PC-9 (cell line): Measurements from ENCODE around the gene SLCO4A1. TPM values are rescaled to one million over a fixed set of nuclear protein-coding genes. Genes with fewer than 3 reads are reported as not detected.

Experiments
- BruUV-seq: library from RNA; stranded (reverse); fragments of 400-500 nt; replicated peaks from 2 replicates; lab custom pipeline; 2021; lab: Mats Ljungman, UMichigan
- CTCF ChIA-PET: fragments of 300-600 bp; sonication (Branson Sonifier 250); formaldehyde crosslinking; loops from one replicate; lab custom pipeline; 2022; ENCODE audit warnings: antibody characterized with exemption; lab: Charles Lee
- POLR2A ChIA-PET: fragments of 300-600 bp; sonication (Branson Sonifier 250); formaldehyde crosslinking; loops from one replicate; lab custom pipeline; 2022; ENCODE audit warnings: antibody characterized with exemption; ENCODE audit not compliant: unreplicated experiment; lab: Charles Lee
- DNase-seq, 2 experiments: peaks; one replicate each; pipeline versions ENCODE4 v3.0.0 to v3.0.0-alpha.2; 2015 to 2022; ENCODE audit warnings: mixed read lengths in 1 of 2
- H2AFZ ChIP-seq: fragments of 200-600 bp; sonication (generic); 2 replicates; pipeline ENCODE4 v1.8.1; 2017; ENCODE audit warnings: antibody characterized with exemption
- H3F3A ChIP-seq: fragments of 200-600 bp; sonication (generic); 2 replicates; pipeline ENCODE4 v1.8.1; 2017; ENCODE audit warnings: antibody characterized with exemption, mild to moderate bottlenecking, low read depth; ENCODE audit not compliant: insufficient read depth
- H3K27ac ChIP-seq: fragments of 200-600 bp; sonication (generic); 2 replicates; pipeline ENCODE4 v1.6.1; 2016; ENCODE audit warnings: mixed run types
- H3K27me3 ChIP-seq: fragments of 200-600 bp; sonication (generic); 2 replicates; pipeline ENCODE4 v1.6.1; 2016; ENCODE audit warnings: low read depth, mixed run types; ENCODE audit not compliant: insufficient read depth
- H3K36me3 ChIP-seq: fragments of 200-600 bp; sonication (generic); 2 replicates; pipeline ENCODE4 v1.6.1; 2016; ENCODE audit warnings: low read depth, mixed run types
- H3K4me1 ChIP-seq: fragments of 200-600 bp; sonication (generic); replicated peaks from 2 replicates; pipeline ENCODE4 v1.6.1; 2016; ENCODE audit warnings: mixed run types; ENCODE audit not compliant: insufficient read depth
- H3K4me2 ChIP-seq: fragments of 200-600 bp; sonication (generic); 2 replicates; pipeline ENCODE4 v1.6.1; 2017; ENCODE audit warnings: mixed run types
- H3K4me3 ChIP-seq: fragments of 200-600 bp; sonication (generic); 2 replicates; pipeline ENCODE4 v1.6.1; 2016; ENCODE audit warnings: mixed run types
- H3K79me2 ChIP-seq: fragments of 200-600 bp; sonication (generic); 2 replicates; pipeline ENCODE4 v1.6.1; 2017; ENCODE audit warnings: low read depth, mixed run types
- H3K9me2 ChIP-seq: fragments of 200-600 bp; sonication (generic); 2 replicates; pipeline ENCODE4 v1.8.1; 2017; ENCODE audit warnings: mild to moderate bottlenecking; ENCODE audit not compliant: insufficient read depth
- H3K9me3 ChIP-seq: fragments of 200-600 bp; sonication (generic); 2 replicates; pipeline ENCODE4 v1.8.1; 2016; ENCODE audit warnings: low read depth; ENCODE audit not compliant: insufficient read depth
- H4K20me1 ChIP-seq: fragments of 200-600 bp; sonication (generic); 2 replicates; pipeline ENCODE4 v1.8.1; 2017; ENCODE audit not compliant: insufficient read depth
- EZH2 ChIP-seq: fragments of 200-600 bp; sonication (generic); IDR thresholded peaks from 2 replicates; pipeline ENCODE4 v1.8.0; 2017; ENCODE audit warnings: antibody characterized with exemption, low read depth
- intact Hi-C: fragments of 100-400 bp; cut with micrococcal nuclease; formaldehyde crosslinking; loops from one replicate; pipeline ENCODE4 v1.10.0; 2022; ENCODE audit not compliant: unreplicated experiment
- total RNA-seq: library from RNA; stranded (reverse); gene quantifications from 2 replicates; pipeline ENCODE4 v1.2.3, GENCODE V29; 2021
- TF ChIP-seq, protein P1 (sequence below): fragments of 200-600 bp; sonication (generic); conservative IDR thresholded peaks from 2 replicates; pipeline ENCODE4 v1.6.1; 2017; ENCODE audit warnings: mixed run types, antibody characterized with exemption, mild to moderate bottlenecking, moderate library complexity

SLCO4A1 gene
- total RNA-seq, 1 experiment from 2014 or later: 19.3 TPM

GRCh38 chr20:62702013-62702300 is 59.7 kb downstream of the SLCO4A1 start:
- Histone ChIP-seq H3K9me3 (no peaks in the 10 kb centered on the region), H3K9me2 (no peaks in the 10 kb centered on the region), H3K4me2 (no peak overlapping the region), H3K4me3 (no peak overlapping the region), H3K27me3 (0 out of 2 replicates have a peak, but pooled peaks cover 7% of the 10 kb centered on the region), H3K4me1 (peaks cover 40% of the 10 kb centered on the region), H3K79me2 (no peaks in the 10 kb centered on the region), H3K36me3 (no peaks in the 10 kb centered on the region), H3K27ac (no peak overlapping the region), H3F3A (peaks cover 31% of the 10 kb centered on the region), H4K20me1 (no peaks in the 10 kb centered on the region), H2AFZ (no peak overlapping the region)
- no TSS peak for BruUV-seq
- TF ChIP-seq, protein P1, sequence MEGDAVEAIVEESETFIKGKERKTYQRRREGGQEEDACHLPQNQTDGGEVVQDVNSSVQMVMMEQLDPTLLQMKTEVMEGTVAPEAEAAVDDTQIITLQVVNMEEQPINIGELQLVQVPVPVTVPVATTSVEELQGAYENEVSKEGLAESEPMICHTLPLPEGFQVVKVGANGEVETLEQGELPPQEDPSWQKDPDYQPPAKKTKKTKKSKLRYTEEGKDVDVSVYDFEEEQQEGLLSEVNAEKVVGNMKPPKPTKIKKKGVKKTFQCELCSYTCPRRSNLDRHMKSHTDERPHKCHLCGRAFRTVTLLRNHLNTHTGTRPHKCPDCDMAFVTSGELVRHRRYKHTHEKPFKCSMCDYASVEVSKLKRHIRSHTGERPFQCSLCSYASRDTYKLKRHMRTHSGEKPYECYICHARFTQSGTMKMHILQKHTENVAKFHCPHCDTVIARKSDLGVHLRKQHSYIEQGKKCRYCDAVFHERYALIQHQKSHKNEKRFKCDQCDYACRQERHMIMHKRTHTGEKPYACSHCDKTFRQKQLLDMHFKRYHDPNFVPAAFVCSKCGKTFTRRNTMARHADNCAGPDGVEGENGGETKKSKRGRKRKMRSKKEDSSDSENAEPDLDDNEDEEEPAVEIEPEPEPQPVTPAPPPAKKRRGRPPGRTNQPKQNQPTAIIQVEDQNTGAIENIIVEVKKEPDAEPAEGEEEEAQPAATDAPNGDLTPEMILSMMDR: no peak
- TF ChIP-seq EZH2: no peak
- ChIA-PET CTCF (no interaction called here), POLR2A (no interaction called here)
- no peak for DNase-seq
- intact Hi-C loops: loop anchor here (5.0 kb wide), 1 partner anchor 40 kb away; no protein-coding TSS in a partner anchor

DNA sequence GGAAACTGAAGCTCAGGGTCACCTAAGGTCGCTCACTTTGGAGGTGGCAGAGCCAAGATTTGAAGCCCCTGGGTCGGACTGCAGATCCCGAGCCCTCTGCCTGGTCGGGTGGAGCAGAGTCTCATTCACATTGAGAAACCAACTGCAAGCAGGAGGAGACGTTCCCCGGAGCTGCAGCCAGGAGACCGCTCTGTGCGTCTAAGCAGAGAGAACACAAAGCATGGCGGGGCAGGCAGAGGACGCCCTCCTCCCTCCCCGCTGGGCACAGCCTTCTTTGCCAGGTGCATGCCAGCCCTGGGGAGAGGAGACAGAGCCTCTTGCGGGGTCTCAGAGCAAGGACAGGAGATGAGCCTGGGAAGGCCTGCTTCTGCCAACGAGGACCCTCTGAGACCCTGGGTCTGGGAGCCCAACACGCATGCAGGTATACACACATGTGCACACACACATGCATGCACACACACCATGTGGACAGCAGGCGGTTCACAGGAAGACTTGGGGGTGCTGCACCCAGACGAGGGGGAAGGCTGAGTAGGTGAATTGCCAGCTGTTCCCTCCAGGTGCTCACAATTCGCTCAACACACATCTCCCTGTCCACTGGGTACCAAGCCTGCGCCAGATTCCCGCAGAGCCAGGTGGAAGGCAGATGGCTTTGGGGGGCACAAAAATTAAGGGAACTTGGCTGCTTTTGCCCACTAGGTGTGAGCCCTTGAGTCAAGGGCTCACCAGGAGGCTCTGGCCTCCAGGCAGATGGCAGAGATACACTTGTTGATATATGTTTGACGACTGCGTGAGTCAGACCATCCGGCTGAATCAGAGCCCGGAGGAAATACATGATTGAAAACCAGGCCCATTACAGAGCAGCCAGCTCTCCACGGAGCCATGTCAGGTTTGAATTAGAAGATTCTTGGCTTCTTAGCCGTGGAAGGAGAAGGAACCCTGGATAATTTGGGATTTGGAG is 60.9 kb downstream of the SLCO4A1 start:
- CTCF ChIA-PET: interaction anchor here (0.7 to 2.3 kb wide), 4 partner anchors 37 to 93 kb away, joined by 3 to 9 read pairs (median 6); partner anchors contain the start of gene MRGBP
- H3K79me2 ChIP-seq: no peaks in the 10 kb centered on the region
- H4K20me1 ChIP-seq: no peaks in the 10 kb centered on the region
- peaks cover 40% of the 10 kb centered on the region for H3K4me1 ChIP-seq
- H3K4me3 ChIP-seq: no peak overlapping the region
- peak overlapping the region; percentile 64 for H3K4me2 ChIP-seq
- POLR2A ChIA-PET: interaction anchor here (0.6 to 0.8 kb wide), 3 partner anchors 50 to 1378 kb away, joined by 3 to 4 read pairs (median 4); no protein-coding TSS in a partner anchor
- intact Hi-C loops: loop anchor here (1.0 to 5.0 kb wide), 3 partner anchors 39 to 276 kb away; partner anchors contain the start of gene RBBP8NL
- BruUV-seq: no TSS peak
- no peaks in the 10 kb centered on the region for H3K9me3 ChIP-seq
- H3K27me3 ChIP-seq: no peaks in the 10 kb centered on the region
- H2AFZ ChIP-seq: no peak overlapping the region
- H3K9me2 ChIP-seq: no peaks in the 10 kb centered on the region
- H3F3A ChIP-seq: peaks cover 32% of the 10 kb centered on the region
- TF ChIP-seq, protein P1: peak; percentile 67
- no peak for TF ChIP-seq EZH2
- H3K36me3 ChIP-seq: no peaks in the 10 kb centered on the region
- peak overlapping the region; percentile 81 for H3K27ac ChIP-seq
- DNase-seq: peak; percentile 79 to 94

DNA sequence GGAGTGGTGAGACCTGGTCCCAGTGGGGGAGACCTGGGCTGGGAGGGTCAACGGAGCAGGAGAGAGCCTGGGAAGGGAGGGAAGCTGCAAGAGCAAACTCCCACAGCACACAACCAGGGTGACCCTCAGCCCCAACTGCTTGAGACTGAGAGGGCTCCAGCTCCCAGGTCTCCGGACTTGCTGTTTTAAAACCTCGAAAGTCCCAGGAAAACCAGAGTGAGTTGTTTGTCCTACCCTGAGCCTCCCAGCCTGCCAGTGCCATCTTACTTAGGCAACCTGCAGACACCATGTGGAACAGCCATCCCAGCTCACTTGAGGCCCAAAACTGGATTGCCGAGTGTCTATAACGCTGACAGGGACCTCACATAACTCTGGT is 61.5 kb downstream of the SLCO4A1 start:
- H3K36me3 ChIP-seq: no peaks in the 10 kb centered on the region
- TF ChIP-seq, protein P1: no peak
- no peak for TF ChIP-seq EZH2
- peak overlapping the region; percentile 64 for H3K4me2 ChIP-seq
- H3K79me2 ChIP-seq: no peaks in the 10 kb centered on the region
- H3K27me3 ChIP-seq: no peaks in the 10 kb centered on the region
- intact Hi-C loops: loop anchor here (1.0 to 5.0 kb wide), 3 partner anchors 38 to 277 kb away; partner anchors contain the start of gene RBBP8NL
- H3K9me2 ChIP-seq: no peaks in the 10 kb centered on the region
- H2AFZ ChIP-seq: no peak overlapping the region
- H3K4me3 ChIP-seq: no peak overlapping the region
- no peak for DNase-seq
- H4K20me1 ChIP-seq: no peaks in the 10 kb centered on the region
- BruUV-seq: no TSS peak
- H3K4me1 ChIP-seq: peaks cover 40% of the 10 kb centered on the region
- H3F3A ChIP-seq: peaks cover 32% of the 10 kb centered on the region
- no peaks in the 10 kb centered on the region for H3K9me3 ChIP-seq
- POLR2A ChIA-PET: interaction anchor here (0.6 to 0.8 kb wide), 5 partner anchors 19 to 1378 kb away, joined by 3 to 8 read pairs (median 4); no protein-coding TSS in a partner anchor
- peak overlapping the region; percentile 81 for H3K27ac ChIP-seq
- CTCF ChIA-PET: interaction anchor here (0.7 to 2.3 kb wide), 4 partner anchors 36 to 93 kb away, joined by 3 to 9 read pairs (median 6); partner anchors contain the start of gene MRGBP
